Sigmoid colon (tissue), 7 donors: ENCODE results near the gene TOX3. TPM values are rescaled to one million over a fixed set of nuclear protein-coding genes. Genes with fewer than 3 reads are reported as not detected.

ENCODE experiments used
- DNase-seq: peaks from one replicate; pipeline ENCODE4 v3.0.0-alpha.2; 2019
- H3K27ac ChIP-seq, 4 donors: fragments of 200-600 bp; sonication (generic); one replicate each; pipeline ENCODE4 v1.5.1; 2016 to 2019; ENCODE audit warnings: mild to moderate bottlenecking in 1 of 4
- H3K27me3 ChIP-seq, 3 donors: fragments of 200-600 bp; sonication (generic); one replicate each; pipeline ENCODE4 v1.5.1; 2019; ENCODE audit warnings: mild to moderate bottlenecking in 1 of 3
- H3K36me3 ChIP-seq, 4 donors: fragments of 200-600 bp; sonication (generic); one replicate each; pipeline ENCODE4 v1.5.1; 2016 to 2019
- H3K4me1 ChIP-seq, 4 donors: fragments of 200-600 bp; sonication (generic); one replicate each; pipeline ENCODE4 v1.5.1; 2017 to 2019
- H3K4me3 ChIP-seq, 4 donors: fragments of 200-600 bp; sonication (generic); one replicate each; pipeline ENCODE4 v1.5.1; 2017 to 2019; ENCODE audit warnings: mild to moderate bottlenecking in 2 of 4, moderate library complexity in 1 of 4
- H3K9me3 ChIP-seq, 4 donors: fragments of 200-600 bp in 3 of 4; sonication (generic) in 3 of 4; one replicate each; pipeline versions ENCODE4 v1.5.1 to v1.6.1; 2013 to 2019
- EP300 ChIP-seq, 4 donors: sonication (generic); formaldehyde crosslinking; IDR thresholded peaks; one replicate each; pipeline ENCODE4 v1.6.1; 2017; ENCODE audit warnings: antibody characterized with exemption in 4 of 4
- POLR2A ChIP-seq, 2 donors: fragments of 450-650 bp; IDR thresholded peaks; one replicate each; pipeline ENCODE4 v1.6.1; 2016; ENCODE audit warnings: antibody characterized with exemption in 2 of 2, mild to moderate bottlenecking in 2 of 2, moderate library complexity in 2 of 2
- POLR2AphosphoS5 ChIP-seq, 4 donors: sonication (generic); formaldehyde crosslinking; IDR thresholded peaks; one replicate each; pipeline ENCODE4 v1.6.1; 2017; ENCODE audit warnings: antibody characterized with exemption in 4 of 4
- WGBS, 2 donors: extraction: QIAGEN DNeasy Blood & Tissue Kit; methylation state at CpG; one replicate each; pipeline ENCODE4 v1.1.7; 2013; 5-methylcytosine and 5-hydroxymethylcytosine counted together
- intact Hi-C: fragments of 100-400 bp; cut with DNase I; formaldehyde crosslinking; loops from one replicate; pipeline ENCODE4 v1.15.1; 2023
- polyA plus RNA-seq, 3 donors: library from polyadenylated mRNA; stranded (reverse); fragments of 200-250 nt; gene quantifications; one replicate each; pipeline ENCODE4 v1.2.3, GENCODE V29; 2013
- total RNA-seq, 4 donors: library from RNA; depleted of rRNA; stranded (reverse); fragments of >200 nt; gene quantifications; one replicate each; pipeline ENCODE4 v1.1.0, GENCODE V29; 2016
- TF ChIP-seq, protein P1 (sequence below), 4 experiments: fragments of 450-650 bp in 3 of 4; fragments of 200-600 bp in 1 of 4; IDR thresholded peaks; one replicate each; pipeline ENCODE4 v1.5.1; 2016 to 2019; ENCODE audit warnings: antibody characterized with exemption in 4 of 4, mild to moderate bottlenecking in 3 of 4, moderate library complexity in 2 of 4
- donor health status: healthy with polysubstance abuse.
- donor health status: Bipolar disorder and iron deficiency.
- donor health status: healthy.

Gene TOX3
- total and polyA plus RNA-seq, 7 donors: 0.28 to 18.0 (median 7.1) TPM; not detected in 1

DNA sequence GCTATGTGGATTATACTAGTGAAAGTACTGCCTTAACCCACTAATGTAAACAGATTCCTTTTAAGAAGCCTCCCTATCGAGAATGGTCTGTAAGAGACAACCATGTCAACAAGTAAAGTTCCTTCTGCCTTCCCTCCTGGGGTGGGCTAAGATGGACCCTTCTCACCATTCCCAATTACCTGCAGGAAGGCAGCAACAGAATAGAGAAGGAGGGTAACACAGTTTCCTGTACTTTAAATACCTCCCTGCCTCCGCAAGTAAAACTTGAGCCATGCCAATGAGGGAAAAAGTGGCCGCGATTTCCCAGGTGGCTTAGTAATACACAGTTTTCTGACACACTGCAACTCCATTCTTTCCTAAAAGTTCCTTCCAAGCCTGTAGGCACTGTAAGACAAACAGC, 45.2 kb downstream of the TOX3 start:
- H3K27me3 ChIP-seq: no peaks in the 10 kb centered on the region
- 77 to 79% methylated on average over 4 of the region's 4 CpGs for WGBS, 2 donors
- intact Hi-C loops: no loop called here
- H3K4me1 ChIP-seq: peaks cover 0 to 8% (median 7%) of the 10 kb centered on the region in 4 donors
- H3K36me3 ChIP-seq: no peaks in the 10 kb centered on the region
- H3K9me3 ChIP-seq: no peaks in the 10 kb centered on the region
- no peak overlapping the region for H3K4me3 ChIP-seq
- H3K27ac ChIP-seq: no peak overlapping the region
- TF ChIP-seq EP300 (IDR thresholded peaks at IDR 0.05) (no peak), POLR2AphosphoS5 (IDR thresholded peaks at IDR 0.05) (no peak), POLR2A (IDR thresholded peaks at IDR 0.05) (no peak)
- TF ChIP-seq, protein P1, sequence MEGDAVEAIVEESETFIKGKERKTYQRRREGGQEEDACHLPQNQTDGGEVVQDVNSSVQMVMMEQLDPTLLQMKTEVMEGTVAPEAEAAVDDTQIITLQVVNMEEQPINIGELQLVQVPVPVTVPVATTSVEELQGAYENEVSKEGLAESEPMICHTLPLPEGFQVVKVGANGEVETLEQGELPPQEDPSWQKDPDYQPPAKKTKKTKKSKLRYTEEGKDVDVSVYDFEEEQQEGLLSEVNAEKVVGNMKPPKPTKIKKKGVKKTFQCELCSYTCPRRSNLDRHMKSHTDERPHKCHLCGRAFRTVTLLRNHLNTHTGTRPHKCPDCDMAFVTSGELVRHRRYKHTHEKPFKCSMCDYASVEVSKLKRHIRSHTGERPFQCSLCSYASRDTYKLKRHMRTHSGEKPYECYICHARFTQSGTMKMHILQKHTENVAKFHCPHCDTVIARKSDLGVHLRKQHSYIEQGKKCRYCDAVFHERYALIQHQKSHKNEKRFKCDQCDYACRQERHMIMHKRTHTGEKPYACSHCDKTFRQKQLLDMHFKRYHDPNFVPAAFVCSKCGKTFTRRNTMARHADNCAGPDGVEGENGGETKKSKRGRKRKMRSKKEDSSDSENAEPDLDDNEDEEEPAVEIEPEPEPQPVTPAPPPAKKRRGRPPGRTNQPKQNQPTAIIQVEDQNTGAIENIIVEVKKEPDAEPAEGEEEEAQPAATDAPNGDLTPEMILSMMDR (IDR thresholded peaks at IDR 0.05): no peak
- DNase-seq: no peak

DNA sequence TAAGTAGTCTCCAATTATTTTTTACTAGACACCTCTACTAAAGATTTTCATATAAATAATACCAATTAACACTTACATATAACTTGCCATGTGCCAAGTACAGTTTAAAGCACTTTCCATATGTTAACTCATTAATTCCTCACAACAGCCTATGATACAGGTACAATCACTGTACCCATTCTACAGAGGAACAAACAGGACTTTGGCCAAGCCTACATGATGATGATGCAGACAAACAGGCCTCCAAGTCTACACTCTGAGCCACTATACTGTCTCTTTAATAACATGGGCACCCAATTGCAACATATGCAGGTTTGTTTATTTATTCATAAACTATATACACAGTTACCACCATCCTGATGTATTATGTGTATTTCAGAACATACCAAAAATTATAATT, 46.0 kb downstream of the TOX3 start:
- Histone ChIP-seq H3K9me3 (no peaks in the 10 kb centered on the region), H3K27ac (no peak overlapping the region), H3K27me3 (no peaks in the 10 kb centered on the region), H3K4me3 (no peak overlapping the region), H3K4me1 (peaks cover 0 to 9% (median 7%) of the 10 kb centered on the region in 4 donors), H3K36me3 (no peaks in the 10 kb centered on the region)
- TF ChIP-seq EP300 (IDR thresholded peaks at IDR 0.05) (no peak), POLR2AphosphoS5 (IDR thresholded peaks at IDR 0.05) (no peak), POLR2A (IDR thresholded peaks at IDR 0.05) (no peak)
- TF ChIP-seq, protein P1 (IDR thresholded peaks at IDR 0.05): no peak
- intact Hi-C loops: no loop called here
- no peak for DNase-seq

DNA sequence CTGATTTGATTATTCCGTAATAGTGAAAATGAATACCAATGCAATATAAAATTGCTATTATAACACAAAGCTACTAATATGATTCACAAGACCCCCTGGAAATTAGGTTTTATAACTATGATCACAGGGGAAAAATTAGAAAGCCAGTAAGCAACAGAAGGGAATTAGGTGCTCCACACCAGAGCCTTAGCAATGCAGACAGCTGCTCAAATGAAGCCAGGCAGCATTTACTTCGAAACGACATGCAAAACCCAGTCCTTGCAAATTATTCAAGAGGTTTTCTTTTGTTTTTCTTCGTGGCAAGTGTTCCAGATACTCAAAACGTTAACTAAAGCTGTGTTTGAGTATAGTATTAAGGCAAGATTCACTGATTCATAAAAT, 47.9 kb downstream of the TOX3 start:
- no peak for TF ChIP-seq POLR2AphosphoS5 (IDR thresholded peaks at IDR 0.05)
- no peak for TF ChIP-seq EP300 (IDR thresholded peaks at IDR 0.05)
- TF ChIP-seq, protein P1 (IDR thresholded peaks at IDR 0.05): no peak
- no peak for TF ChIP-seq POLR2A (IDR thresholded peaks at IDR 0.05)
- 33 to 49% methylated on average over 5 of the region's 5 CpGs for WGBS, 2 donors
- no peaks in the 10 kb centered on the region for H3K36me3 ChIP-seq
- no peaks in the 10 kb centered on the region for H3K9me3 ChIP-seq
- no peaks in the 10 kb centered on the region for H3K27me3 ChIP-seq
- no peak overlapping the region for H3K4me3 ChIP-seq
- H3K4me1 ChIP-seq: peaks cover 0 to 9% (median 7%) of the 10 kb centered on the region in 4 donors
- no peak overlapping the region for H3K27ac ChIP-seq
- intact Hi-C loops: no loop called here
- no peak for DNase-seq

DNA sequence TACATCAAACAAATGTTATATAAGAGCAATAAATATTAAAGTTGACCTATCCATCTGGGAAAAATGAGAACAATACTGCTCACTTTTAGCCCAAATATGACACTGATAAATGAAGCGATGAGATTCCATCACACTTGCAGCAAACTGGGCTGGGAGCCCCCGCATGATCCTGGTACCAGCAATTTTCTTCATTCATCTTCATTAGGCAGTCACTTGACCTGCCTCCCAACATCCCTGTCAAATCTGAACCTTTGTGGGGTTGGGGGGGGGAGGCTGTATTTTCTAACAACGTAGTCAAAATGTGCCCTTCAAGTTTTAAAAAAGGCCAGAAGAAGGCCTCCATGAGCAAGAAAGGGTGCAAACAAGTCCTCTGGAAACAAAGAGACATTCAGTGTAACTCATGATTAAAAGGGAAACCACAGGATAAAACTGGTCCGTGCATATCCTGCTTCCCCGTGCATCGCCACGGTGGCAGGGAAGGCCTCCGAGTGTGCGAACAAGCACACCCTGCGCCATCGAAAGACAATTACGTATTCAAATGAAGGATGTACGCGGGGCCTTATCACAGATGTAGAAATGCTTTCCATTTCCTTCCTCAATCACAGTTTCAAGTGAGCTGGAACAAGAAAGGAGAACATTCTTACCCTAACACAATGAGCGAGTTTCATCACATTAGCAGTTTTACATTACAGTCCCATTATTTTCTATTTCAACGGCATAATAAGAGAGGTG, 48.4 kb downstream of the TOX3 start:
- H3K27me3 ChIP-seq: no peaks in the 10 kb centered on the region
- no peaks in the 10 kb centered on the region for H3K36me3 ChIP-seq
- no peak overlapping the region for H3K4me3 ChIP-seq
- WGBS, 2 donors: 27 to 38% methylated on average over 16 of the region's 16 CpGs
- TF ChIP-seq POLR2A (IDR thresholded peaks at IDR 0.05) (no peak), POLR2AphosphoS5 (IDR thresholded peaks at IDR 0.05) (no peak), EP300 (IDR thresholded peaks at IDR 0.05) (no peak)
- TF ChIP-seq, protein P1 (IDR thresholded peaks at IDR 0.05): no peak
- DNase-seq: no peak
- H3K27ac ChIP-seq: no peak overlapping the region
- H3K9me3 ChIP-seq: no peaks in the 10 kb centered on the region
- H3K4me1 ChIP-seq: peaks cover 0 to 9% (median 7%) of the 10 kb centered on the region in 4 donors
- intact Hi-C loops: no loop called here
